Ishikawa (cell line): Measurements from ENCODE around the gene A3GALT2.

Experiments
- CEBPB ChIP-seq: IDR thresholded peaks from 2 replicates; pipeline ENCODE4 v1.6.1; 2012
- CREB1 ChIP-seq: IDR thresholded peaks from 2 replicates; pipeline ENCODE4 v1.6.1; 2012; ENCODE audit warnings: low read depth
- EGR1 ChIP-seq: IDR thresholded peaks from 2 replicates; pipeline ENCODE4 v1.6.1; 2012
- EP300 ChIP-seq: IDR thresholded peaks from 2 replicates; pipeline ENCODE4 v1.6.1; 2012; ENCODE audit warnings: borderline replicate concordance
- FOXM1 ChIP-seq: IDR thresholded peaks from 2 replicates; pipeline ENCODE4 v1.6.1; 2012; ENCODE audit warnings: low read depth, borderline replicate concordance
- MAX ChIP-seq: IDR thresholded peaks from 2 replicates; pipeline ENCODE4 v1.6.1; 2012
- NFIC ChIP-seq: IDR thresholded peaks from 2 replicates; pipeline ENCODE4 v1.6.1; 2012
- RAD21 ChIP-seq: IDR thresholded peaks from 2 replicates; pipeline ENCODE4 v1.6.1; 2012; ENCODE audit warnings: low read depth
- REST ChIP-seq: IDR thresholded peaks from 2 replicates; pipeline ENCODE4 v1.6.1; 2012; ENCODE audit warnings: low read depth, mild to moderate bottlenecking
- TAF1 ChIP-seq: IDR thresholded peaks from 2 replicates; pipeline ENCODE4 v1.6.1; 2012; ENCODE audit warnings: low read depth, mild to moderate bottlenecking
- TCF12 ChIP-seq: IDR thresholded peaks from 2 replicates; pipeline ENCODE4 v1.6.1; 2012; ENCODE audit warnings: low read depth
- TEAD4 ChIP-seq: IDR thresholded peaks from 2 replicates; pipeline ENCODE4 v1.6.1; 2012
- YY1 ChIP-seq: IDR thresholded peaks from 2 replicates; pipeline ENCODE4 v1.6.1; 2012; ENCODE audit warnings: low read depth
- ZBTB7A ChIP-seq: IDR thresholded peaks from 2 replicates; pipeline ENCODE4 v1.6.1; 2012; ENCODE audit warnings: low read depth
- TF ChIP-seq, protein P1 (sequence below): IDR thresholded peaks from 2 replicates; pipeline ENCODE4 v1.6.1; 2012

A3GALT2 gene

GRCh38 chr1:33357099-33357498, 36.2 kb upstream of the A3GALT2 start:
- TF ChIP-seq TEAD4 (no peak), EGR1 (no peak), CREB1 (no peak), CEBPB (no peak), NFIC (no peak), TCF12 (no peak), ZBTB7A (no peak), TAF1 (no peak)

DNA sequence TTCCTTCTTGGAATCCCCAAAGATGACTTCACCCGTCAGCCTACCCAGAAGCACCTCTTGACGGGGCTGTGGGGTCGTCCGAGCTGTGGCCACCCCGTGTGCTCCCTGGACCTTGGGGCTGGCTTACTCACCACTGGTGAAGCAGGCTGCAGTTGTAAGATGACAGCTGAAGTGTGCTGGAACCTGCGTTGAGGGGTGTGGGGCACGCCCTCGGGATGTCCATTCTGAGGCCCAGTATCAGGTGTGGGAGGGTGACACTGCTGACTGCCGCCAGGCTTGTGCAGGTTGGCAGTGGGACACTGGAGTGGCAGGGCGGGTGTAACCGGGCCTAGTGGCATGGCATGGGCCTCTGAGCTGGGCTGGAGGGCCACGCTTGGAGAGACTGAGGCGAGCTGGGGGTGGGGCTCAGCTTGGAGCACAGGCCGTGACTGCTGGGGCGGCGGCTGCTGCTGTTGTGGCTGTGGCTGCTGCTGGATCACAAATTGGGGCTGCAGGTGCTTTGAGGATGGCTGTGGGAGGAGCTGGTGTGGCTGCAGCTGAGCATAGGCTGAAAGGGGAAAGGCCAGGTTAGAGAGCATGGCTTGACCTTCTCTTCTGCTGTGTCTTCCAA, 33.9 kb upstream of the A3GALT2 start:
- TF ChIP-seq ZBTB7A (no peak), RAD21 (no peak), REST (no peak), YY1 (no peak), MAX (no peak), EP300 (no peak), FOXM1 (no peak), CEBPB (no peak), CREB1 (no peak), EGR1 (no peak), TCF12 (no peak), NFIC (no peak), TAF1 (no peak), TEAD4 (no peak)
- TF ChIP-seq, protein P1, sequence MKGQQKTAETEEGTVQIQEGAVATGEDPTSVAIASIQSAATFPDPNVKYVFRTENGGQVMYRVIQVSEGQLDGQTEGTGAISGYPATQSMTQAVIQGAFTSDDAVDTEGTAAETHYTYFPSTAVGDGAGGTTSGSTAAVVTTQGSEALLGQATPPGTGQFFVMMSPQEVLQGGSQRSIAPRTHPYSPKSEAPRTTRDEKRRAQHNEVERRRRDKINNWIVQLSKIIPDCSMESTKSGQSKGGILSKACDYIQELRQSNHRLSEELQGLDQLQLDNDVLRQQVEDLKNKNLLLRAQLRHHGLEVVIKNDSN: no peak

GRCh38 chr1:33353531-33353930, 32.6 kb upstream of the A3GALT2 start:
- TF ChIP-seq CREB1: no peak

GRCh38 chr1:33351281-33351660, 30.4 kb upstream of the A3GALT2 start:
- TF ChIP-seq FOXM1 (no peak), TAF1 (no peak), ZBTB7A (no peak), YY1 (no peak), NFIC (no peak), EGR1 (no peak), REST (no peak), MAX (no peak)
- TF ChIP-seq, protein P1: no peak

DNA sequence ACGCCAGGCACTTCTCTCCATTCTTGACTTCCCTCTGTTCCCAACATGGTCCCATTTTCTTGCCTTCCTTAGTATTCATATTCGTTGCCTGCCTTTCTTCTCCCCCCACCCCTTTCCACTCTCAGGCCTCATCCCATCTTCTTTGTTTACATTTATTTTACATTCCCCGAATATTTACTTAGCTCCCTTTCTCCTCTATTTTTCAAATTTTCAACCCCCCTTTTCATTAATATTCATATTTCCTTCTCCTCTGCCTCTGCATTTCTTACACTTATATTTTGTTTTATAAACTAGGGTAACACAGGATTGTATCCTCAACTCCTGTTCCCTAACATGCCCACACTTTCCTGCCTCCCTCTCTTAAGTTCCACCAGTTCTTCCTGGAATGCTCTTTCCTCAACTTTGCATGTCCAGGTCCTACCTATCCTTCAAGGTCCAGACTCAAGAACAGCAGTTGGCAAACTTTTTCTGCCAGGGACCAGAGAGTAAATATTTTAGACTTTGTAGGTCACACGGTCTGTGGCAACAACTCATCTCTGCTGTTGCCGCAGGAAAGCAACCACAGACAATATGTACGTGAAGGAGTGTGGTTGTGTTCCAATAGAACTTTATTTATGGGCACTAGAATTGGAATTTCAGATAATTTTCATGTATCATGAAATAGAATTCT, 29.8 kb upstream of the A3GALT2 start:
- TF ChIP-seq, protein P1: no peak
- TF ChIP-seq NFIC: 0 out of 2 replicates have a peak, but pooled peaks have one; percentile 38
- no peak for TF ChIP-seq ZBTB7A
- TF ChIP-seq REST: no peak
